Fibroblast of skin of right quadriceps (primary cell): Measurements from ENCODE around the gene IMPDH1.
A peak's percentile ranks its signal among the peaks of the same experiment; 100 is the strongest.

Experiments used
- DNase-seq: peaks from one replicate; pipeline ENCODE4 v3.0.0-alpha.2; 2013

Gene IMPDH1

DNA sequence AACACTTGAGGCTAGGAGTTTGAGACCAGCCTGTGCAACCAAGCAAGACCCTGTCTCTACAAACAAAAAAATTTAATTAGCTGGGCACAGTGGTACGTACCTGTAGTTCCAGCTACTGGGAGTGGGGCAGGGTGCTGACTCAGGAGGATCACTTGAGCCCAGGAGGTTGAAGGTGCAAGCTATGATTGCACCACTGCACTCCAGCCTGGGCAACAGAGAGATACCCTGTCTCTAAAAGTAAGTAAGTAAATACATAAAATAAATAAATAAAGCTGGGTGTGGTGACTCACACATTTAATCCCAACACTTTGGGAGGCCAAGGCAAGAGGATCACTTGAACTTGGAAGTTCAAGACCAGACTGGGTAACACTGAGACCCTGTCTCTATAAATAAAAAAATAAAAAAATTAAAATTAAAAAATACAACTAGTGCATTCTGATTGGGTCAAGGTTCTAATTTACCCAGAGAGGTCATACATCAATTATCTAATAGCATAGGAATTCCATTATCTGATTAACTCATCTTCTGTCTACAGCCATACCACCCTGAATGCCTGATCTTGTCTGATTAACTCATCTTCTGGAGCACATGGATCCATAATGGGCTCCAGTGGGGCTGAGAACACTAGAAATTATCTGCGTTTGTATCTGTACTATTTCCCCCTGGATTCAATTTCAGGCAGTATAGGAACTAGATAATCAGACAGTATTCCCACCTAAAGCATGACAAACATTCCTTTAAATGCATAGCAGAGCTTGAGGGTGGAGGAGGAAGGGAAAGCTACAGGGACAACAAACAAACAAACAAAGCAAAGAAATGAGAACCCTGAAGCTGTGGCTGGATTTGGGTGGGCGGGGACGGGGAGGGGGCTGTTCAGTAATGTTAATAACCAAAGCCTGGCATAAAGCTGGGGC is 24.9 kb upstream of the IMPDH1 start:
- DNase-seq, result no peak

DNA sequence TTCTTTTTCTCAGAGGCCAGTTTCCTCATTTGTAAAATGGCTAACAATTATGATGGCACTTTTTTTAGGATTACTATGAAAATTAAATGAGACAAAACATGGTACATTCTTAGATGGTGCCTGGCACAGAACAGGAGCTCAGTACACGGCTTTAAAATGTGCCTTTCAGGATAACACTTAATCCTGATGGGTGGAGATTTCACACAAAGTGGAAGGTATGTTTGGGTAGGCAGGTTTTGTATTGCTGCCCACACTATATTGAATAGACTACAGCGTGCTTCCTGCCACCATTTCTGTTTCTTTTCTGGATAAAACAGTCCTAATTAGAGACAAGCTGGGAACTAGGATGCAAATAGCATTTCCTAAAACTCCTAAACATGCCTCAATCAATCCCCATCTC is 22.0 kb upstream of the IMPDH1 start:
- no peak for DNase-seq

- no peak for DNase-seq
These were observed 21.4 kb upstream of the IMPDH1 start for GRCh38 chr7:128431221-128431620.

GRCh38 chr7:128430207-128430606 is 20.4 kb upstream of the IMPDH1 start:
- no peak for DNase-seq

GRCh38 chr7:128427289-128427891 is 17.6 kb upstream of the IMPDH1 start:
- DNase-seq, result peak; percentile 59

- peak; percentile 48 for DNase-seq
These were observed 16.1 kb upstream of the IMPDH1 start for GRCh38 chr7:128425850-128426249.

DNA sequence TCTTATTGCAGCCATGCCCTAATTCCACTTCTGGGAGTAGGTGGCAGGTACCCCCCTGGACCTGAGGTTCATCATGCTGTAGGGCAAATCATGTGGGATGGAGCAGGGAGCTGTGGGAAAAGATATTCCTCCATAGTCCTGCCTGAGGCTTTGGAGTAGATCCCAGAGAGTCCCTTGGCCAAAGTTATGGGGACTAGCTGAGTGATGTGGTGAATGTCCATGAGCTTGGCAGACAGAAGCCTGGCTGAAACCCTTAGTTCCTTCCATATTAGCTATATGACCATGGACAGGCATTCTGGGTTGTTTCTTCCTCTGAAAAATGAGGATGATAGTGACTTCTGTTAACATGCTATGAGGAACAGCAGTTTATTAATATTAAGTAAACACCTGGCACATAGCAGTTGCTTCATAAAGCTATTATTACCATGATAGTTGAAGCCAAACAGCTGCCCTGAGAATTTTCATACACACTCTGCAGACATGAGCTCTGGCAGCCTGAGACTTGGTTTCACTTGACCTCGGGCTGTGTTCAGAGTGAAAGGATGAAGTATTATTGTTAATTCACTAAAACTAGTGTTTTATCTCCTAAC is 15.0 kb upstream of the IMPDH1 start:
- DNase-seq, result no peak

DNA sequence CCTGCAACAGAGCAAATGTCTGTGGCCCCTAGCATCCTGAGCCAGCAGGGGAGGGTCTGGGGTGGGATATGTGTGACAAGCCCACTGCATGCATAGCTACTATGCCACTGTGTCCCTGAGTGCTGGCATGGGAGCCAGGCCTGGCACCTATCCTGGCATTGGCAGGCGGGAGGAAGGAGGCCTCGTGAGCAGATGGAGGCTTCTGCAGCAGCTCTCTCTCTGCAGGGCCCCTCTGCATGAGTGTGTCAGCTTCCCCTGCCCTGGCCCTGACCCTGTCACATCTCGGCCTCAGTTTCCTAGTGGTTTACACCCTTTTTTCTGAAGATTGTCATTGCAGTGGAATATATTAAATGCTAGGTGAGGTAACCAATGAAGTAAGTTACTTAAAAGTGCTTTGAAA is 13.1 kb upstream of the IMPDH1 start:
- DNase-seq, result no peak

DNA sequence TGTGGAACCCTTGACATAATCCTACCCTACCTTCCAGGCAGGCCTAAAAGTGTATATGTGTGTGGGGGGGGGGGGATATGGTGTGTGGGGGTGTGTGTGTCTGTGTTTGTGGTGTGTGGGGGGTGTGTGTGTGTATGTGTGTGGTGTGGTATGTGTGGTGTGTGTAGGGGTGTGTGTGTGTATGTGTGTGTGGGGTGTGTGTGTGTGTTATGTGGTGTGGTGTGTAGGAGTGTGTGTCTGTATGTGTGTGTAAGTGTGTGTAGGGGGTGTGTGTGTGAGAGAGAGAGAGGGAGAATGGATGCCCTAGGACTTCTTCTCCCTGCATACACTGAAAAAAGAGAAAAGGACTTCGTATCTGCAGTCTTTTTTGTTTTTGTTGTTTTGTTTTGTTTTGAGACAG is 12.3 kb upstream of the IMPDH1 start:
- no peak for DNase-seq

DNA sequence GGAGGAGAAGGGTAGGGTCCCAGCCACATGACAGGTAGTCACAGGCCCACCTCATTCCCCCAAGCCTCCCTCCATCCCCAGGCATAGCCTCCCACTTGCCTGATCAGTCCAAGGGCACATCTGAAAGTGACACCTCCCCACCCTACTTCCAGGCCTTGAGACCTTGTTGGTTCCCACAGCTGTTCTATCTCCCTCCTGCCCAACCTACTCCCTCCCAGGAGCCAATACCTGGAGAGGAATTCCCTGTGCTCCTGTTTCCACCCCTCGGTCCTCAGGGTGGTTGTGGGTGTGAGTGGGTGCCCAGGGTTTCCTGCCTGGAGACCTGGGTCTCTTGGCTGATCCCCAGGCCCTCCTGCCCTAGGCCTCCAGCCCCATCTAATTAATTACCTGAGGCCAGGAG is 11.6 kb upstream of the IMPDH1 start:
- DNase-seq, result no peak

GRCh38 chr7:128420773-128421172 is 11.0 kb upstream of the IMPDH1 start:
- DNase-seq, result no peak

DNA sequence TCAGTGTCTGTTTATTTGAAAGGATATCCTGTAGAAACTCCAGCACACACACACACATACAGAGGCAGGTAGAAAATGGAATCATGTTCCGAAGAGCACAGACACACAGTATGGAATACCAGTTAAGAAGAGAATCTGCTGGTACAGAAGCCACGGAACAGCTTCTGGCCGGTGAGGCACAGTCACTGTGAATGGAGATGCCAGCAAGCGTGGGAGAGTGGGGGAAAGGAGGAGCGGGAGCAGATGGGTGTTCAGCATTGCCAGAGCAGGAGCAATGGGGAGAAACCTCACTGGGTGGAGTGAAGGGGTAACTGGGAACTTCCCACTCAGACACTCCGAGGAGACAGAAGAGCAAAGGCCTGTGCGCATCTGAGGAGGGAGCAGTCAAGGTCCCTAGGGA is 9.5 kb upstream of the IMPDH1 start:
- DNase-seq, result no peak

GRCh38 chr7:128417071-128417470 is 7.3 kb upstream of the IMPDH1 start:
- DNase-seq, result no peak

GRCh38 chr7:128415217-128415785 is 5.5 kb upstream of the IMPDH1 start:
- DNase-seq, result no peak

DNA sequence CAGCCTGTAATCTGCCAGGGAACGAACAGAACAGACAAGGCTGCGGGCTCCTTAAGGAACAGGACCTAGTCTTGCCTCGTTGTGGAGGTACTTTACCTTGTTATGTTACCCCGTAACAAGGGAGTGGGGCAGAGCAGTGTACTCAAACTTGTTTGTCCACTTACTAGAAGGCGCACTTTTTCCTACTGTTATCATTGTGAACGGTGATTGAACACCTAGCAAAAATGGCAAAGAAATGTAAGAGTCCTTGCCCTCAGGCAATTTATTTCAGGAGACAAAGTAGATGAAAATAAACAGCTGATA is 620 bp upstream of the IMPDH1 start:
- no peak for DNase-seq

- no peak for DNase-seq
These were observed 830 bp downstream of the IMPDH1 start for GRCh38 chr7:128408709-128409595.

DNA sequence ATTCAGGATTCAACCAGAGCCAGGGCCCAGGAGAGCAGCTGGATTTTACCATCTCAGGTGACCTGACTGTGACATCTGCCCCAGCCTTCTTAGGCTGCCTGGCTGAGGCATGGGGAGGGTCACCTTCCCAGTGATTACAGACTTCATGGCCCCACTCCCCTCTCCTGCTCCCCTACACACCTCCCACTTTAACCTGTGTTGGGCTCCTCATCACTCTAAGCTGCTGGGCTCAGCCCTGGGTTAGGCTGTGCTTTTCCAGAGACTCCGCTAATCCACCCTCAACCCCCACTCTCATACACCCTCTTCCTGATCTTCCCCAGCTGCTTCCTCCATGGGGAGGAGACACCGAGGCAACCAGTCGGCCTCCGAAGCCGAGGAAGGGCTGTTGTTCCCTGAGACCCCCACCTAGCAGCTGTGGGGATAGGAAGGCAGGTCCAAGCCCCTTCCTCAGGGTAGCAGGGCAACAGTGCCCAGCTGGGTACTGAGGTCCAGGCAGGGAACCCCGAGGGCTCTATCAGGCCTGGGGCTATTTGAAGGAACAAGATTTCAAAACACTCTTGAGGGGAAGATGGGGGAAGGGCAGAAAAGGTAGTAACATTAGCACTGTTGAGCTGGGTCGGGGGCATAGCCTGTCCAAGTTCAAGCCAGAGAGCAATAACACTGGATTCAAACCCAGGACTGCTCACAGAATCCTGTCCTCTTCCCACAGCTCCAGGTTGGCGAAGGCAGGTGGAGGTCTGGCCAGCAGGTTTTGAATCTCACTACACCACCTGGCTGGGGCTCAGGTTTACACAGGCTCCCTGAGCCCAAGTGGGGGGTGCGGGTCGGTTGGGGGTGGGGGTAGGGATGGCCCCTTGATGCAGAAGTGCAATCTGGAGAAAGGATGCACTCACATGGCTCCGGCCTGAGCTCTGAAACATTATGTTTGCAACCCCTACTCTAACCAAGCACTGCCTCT is 1.8 kb downstream of the IMPDH1 start:
- DNase-seq, result no peak

DNA sequence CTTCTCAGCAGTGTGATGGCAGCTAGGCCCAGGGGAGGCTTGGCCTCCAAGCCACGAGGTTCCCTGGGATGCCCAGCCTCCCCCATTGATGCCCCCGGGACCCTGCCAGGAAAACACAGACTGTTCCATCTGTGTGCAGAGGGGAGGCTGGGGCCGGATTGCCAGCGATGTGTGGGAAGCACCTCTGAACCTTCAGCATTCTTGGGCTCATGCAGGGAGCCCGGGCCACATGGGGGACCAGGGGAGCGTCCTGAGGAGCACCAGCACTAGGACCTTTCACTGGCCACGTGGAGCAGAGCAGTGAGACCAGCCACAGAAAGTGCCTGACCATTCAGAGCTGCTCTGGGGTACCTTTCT is 2.6 kb downstream of the IMPDH1 start:
- no peak for DNase-seq

DNA sequence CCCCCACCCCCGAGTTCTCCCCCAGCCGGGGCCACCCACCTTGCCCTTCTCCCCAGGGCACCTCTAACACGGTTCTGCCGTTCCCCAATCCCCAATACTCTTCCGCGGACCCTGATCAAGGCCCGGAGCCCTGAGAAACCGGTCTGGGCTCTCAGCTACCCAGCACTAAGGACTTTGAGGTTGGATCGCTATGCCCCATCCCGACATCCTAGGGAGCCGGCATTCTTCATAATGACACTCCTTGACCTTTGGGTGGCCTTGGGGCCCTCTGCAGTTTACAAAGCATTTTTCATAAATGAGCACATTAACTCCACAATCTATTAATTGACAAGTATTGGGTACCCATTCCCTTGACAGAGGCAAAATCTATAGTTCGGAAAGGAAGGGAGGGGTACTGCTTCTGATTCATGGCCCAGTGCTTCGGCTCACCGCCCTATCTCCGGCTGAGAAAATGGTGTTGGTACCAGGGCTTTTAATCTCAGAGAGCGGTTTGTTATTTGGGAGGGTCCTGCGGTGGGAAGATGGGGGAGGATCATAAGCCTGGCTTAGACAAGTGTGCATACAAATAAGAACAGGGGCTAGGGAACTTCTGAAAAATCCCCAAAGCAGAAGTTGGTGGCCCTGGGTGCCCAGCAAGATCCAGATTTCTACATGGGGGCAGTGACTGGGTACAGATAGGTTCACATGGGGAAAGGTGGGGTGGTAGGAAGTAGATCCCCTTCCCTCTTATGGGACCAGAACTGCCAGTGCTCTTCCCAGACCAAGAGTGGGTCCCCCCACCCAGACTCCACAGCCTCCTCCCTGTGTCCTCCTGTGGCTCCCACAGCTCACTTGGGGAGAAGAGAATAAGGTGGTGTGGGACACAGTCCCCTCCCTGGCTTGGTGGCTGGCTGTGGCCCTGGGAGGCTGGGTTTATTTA is 3.2 kb downstream of the IMPDH1 start:
- no peak for DNase-seq

DNA sequence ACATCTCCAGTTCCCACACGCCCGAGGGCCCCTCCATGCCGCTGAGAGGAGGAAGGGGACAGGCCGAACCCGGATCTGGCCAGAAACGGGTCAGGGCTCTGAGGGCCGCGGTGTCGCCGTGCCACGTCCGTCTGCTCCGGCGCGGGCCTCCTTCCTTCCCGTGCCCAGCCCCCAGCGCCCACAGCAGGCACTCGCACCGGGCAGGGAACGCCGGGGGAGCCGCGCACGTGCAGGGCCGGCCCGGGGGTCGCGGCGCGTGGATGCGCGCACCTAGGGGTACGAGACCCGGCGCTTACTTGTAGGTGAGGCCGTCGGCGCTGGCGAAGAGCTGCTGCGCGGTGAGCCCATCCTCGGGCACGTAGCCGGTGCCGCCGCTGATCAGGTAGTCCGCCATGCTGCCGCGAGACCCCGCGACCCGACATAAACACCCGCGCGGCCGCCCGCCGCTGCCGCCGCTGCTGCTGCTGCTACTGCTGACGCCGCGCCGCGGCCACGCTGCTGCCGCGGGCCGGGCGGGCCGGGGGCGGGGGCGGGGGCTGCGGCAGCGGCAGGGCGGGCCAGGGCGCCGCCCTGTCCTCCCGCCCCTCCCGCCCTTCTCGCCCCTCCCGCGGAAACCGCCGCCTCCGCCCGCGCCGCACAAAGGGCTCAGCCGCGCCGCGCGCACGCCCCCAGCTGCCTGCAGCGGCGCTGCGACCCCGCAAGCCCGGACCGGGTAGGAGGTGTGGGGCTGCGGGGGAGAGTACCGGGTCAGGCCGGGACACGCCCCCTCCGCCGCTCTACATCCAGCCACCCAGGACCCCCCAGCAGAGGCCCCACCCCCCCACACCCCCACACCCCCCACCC is 4.1 kb downstream of the IMPDH1 start:
- peak; percentile 50 for DNase-seq
